A673 (cell line): ENCODE measurements around the gene BRSK2. TPM values are rescaled to one million over a fixed set of nuclear protein-coding genes. Genes with fewer than 3 reads are reported as not detected.

Experiments
- BruUV-seq: library from RNA; stranded (reverse); fragments of 400-500 nt; replicated peaks from 2 replicates; lab custom pipeline; 2021; lab: Mats Ljungman, UMichigan
- CTCF ChIA-PET: fragments of 300-600 bp; sonication (Branson Sonifier 250); formaldehyde crosslinking; loops from one replicate; lab custom pipeline; 2022; ENCODE audit warnings: antibody characterized with exemption; lab: Charles Lee
- POLR2A ChIA-PET: fragments of 300-600 bp; sonication (Branson Sonifier 250); formaldehyde crosslinking; loops from one replicate; lab custom pipeline; 2022; ENCODE audit warnings: antibody characterized with exemption; ENCODE audit not compliant: low non-redundant PET; lab: Charles Lee
- DNase-seq: peaks from one replicate; pipeline ENCODE4 v3.0.0-alpha.2; 2015; ENCODE audit warnings: low spot score
- H3K27ac ChIP-seq: fragments of 200-600 bp; sonication (generic); 2 replicates; pipeline ENCODE4 v1.5.1; 2016; ENCODE audit warnings: mixed run types, low read depth, mild to moderate bottlenecking, mixed read lengths, antibody characterized with exemption, low read length; ENCODE audit not compliant: poor library complexity, severe bottlenecking
- H3K27me3 ChIP-seq: fragments of 200-600 bp; sonication (generic); replicated peaks from 2 replicates; pipeline ENCODE4 v1.6.1; 2017; ENCODE audit warnings: mixed run types, low read depth, mild to moderate bottlenecking, mixed read lengths, antibody characterized with exemption, low read length; ENCODE audit not compliant: insufficient read depth, poor library complexity
- H3K36me3 ChIP-seq: fragments of 200-600 bp; sonication (generic); 2 replicates; pipeline ENCODE4 v1.6.1; 2016; ENCODE audit warnings: mixed run types, mild to moderate bottlenecking, mixed read lengths, antibody characterized with exemption, low read length; ENCODE audit not compliant: insufficient read depth, poor library complexity, severe bottlenecking
- H3K4me1 ChIP-seq: fragments of 200-600 bp; sonication (generic); 2 replicates; pipeline ENCODE4 v1.6.1; 2017; ENCODE audit warnings: mixed run types, mild to moderate bottlenecking, mixed read lengths, antibody characterized with exemption, low read length; ENCODE audit not compliant: insufficient read depth, poor library complexity, severe bottlenecking
- H3K4me3 ChIP-seq: fragments of 200-600 bp; sonication (generic); 2 replicates; pipeline ENCODE4 v1.5.1; 2016; ENCODE audit warnings: low read depth, mixed run types, mild to moderate bottlenecking, mixed read lengths, low read length; ENCODE audit not compliant: poor library complexity, severe bottlenecking
- H3K9me3 ChIP-seq: fragments of 200-600 bp; sonication (generic); 2 replicates; pipeline ENCODE4 v1.6.1; 2016; ENCODE audit warnings: mixed run types, low read depth, mild to moderate bottlenecking, mixed read lengths, antibody characterized with exemption, low read length; ENCODE audit not compliant: poor library complexity, severe bottlenecking
- CTCF ChIP-seq: fragments of 300-800, 200-600 bp; sonication (generic); conservative IDR thresholded peaks from 2 replicates; pipeline ENCODE4 v1.5.1; 2017; ENCODE audit warnings: low read depth, mild to moderate bottlenecking, antibody characterized with exemption, low read length, moderate library complexity, mixed read lengths
- EZH2 ChIP-seq: fragments of 200-600 bp; sonication (generic); IDR thresholded peaks from 2 replicates; pipeline ENCODE4 v1.6.1; 2017; ENCODE audit warnings: borderline replicate concordance, low read depth, mild to moderate bottlenecking, mixed read lengths, antibody characterized with exemption, low read length; ENCODE audit not compliant: poor library complexity, severe bottlenecking
- intact Hi-C: fragments of 100-400 bp; cut with micrococcal nuclease; formaldehyde crosslinking; loops from one replicate; pipeline ENCODE4 v1.10.0; 2022; ENCODE audit not compliant: unreplicated experiment
- total RNA-seq: library from RNA; stranded (reverse); gene quantifications from 2 replicates; pipeline ENCODE4 v1.2.3, GENCODE V29; 2021

The BRSK2 gene
- total RNA-seq, 1 experiment from 2014 or later: 2.2 TPM

- TF ChIP-seq CTCF (no peak), EZH2 (no peak)
- Histone ChIP-seq H3K9me3 (no peaks in the 10 kb centered on the region), H3K27me3 (peaks cover 13% of the 10 kb centered on the region), H3K27ac (no peak overlapping the region), H3K4me3 (no peak overlapping the region), H3K36me3 (no peaks in the 10 kb centered on the region), H3K4me1 (peaks cover 14% of the 10 kb centered on the region)
- CTCF ChIA-PET: no interaction called here
- intact Hi-C loops: no loop called here
- no peak for DNase-seq
- POLR2A ChIA-PET: no interaction called here
- BruUV-seq: no TSS peak
These were observed 6.1 kb downstream of the BRSK2 start for GRCh38 chr11:1395773-1396374.

- peaks cover 9% of the 10 kb centered on the region for H3K4me1 ChIP-seq
- ChIA-PET CTCF (no interaction called here), POLR2A (no interaction called here)
- no peaks in the 10 kb centered on the region for H3K36me3 ChIP-seq
- peaks cover 8% of the 10 kb centered on the region for H3K27me3 ChIP-seq
- H3K9me3 ChIP-seq: no peaks in the 10 kb centered on the region
- no TSS peak for BruUV-seq
- no peak overlapping the region for H3K27ac ChIP-seq
- DNase-seq: no peak
- TF ChIP-seq EZH2 (no peak), CTCF (no peak)
- H3K4me3 ChIP-seq: no peak overlapping the region
- intact Hi-C loops: no loop called here
These were observed 6.7 kb downstream of the BRSK2 start for GRCh38 chr11:1396375-1396841.

DNA sequence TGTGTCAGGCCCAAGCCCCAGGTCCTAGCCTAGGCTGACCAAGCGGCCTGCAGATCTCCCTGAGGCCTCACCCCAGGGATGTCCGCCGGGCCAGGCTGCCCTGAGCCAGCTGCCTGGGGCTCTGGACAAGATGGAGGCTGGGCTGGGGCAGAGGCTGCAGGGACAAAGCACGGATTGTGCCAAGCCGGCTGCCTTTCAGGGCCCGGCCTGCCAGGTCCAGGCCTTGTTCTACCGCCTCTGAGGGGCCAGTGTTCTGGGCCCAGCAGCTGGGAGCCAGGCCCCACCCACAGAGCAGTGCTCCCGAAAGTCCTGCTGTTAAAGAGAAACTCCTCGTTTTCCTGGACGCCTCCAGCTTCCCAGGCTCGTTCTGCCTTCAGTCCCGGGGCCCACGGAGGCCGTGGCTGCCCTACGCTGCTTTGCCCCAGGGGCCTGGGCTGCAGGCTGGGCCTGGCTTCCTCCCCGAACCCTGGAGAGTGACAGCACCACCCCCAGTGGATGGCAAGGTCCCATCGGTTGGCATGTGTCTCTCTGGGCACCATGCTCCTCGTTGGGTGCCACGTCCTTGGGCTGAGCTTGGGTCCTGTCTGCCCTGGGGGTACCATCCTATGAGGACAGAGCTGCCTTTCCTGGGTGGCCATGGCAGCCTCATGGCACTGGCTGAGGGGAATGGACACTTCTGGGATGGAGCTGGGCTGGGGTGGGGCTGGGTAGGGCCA is 7.6 kb downstream of the BRSK2 start:
- Histone ChIP-seq H3K9me3 (no peaks in the 10 kb centered on the region), H3K36me3 (no peaks in the 10 kb centered on the region), H3K4me1 (peaks cover 2% of the 10 kb centered on the region), H3K27me3 (peaks cover under 1% of the 10 kb centered on the region), H3K4me3 (no peak overlapping the region), H3K27ac (no peak overlapping the region)
- no peak for DNase-seq
- intact Hi-C loops: no loop called here
- TF ChIP-seq CTCF (no peak), EZH2 (no peak)
- POLR2A ChIA-PET: no interaction called here
- BruUV-seq: no TSS peak
- CTCF ChIA-PET: no interaction called here
